OCI-M2 (cell line): ENCODE measurements around the gene PRKACB.
A peak's percentile ranks its signal among the peaks of the same experiment; 100 is the strongest.
"Not testable (repeated sequence)": the region's sequence is repeated elsewhere in the genome, so short reads cannot be mapped to it uniquely, and the experiment has no call there.

Experiments
- DNase-seq: peaks from one replicate; lab custom pipeline; 2025; ENCODE audit not compliant: unreplicated experiment; lab: John Stamatoyannopoulos, UW

PRKACB gene

DNA sequence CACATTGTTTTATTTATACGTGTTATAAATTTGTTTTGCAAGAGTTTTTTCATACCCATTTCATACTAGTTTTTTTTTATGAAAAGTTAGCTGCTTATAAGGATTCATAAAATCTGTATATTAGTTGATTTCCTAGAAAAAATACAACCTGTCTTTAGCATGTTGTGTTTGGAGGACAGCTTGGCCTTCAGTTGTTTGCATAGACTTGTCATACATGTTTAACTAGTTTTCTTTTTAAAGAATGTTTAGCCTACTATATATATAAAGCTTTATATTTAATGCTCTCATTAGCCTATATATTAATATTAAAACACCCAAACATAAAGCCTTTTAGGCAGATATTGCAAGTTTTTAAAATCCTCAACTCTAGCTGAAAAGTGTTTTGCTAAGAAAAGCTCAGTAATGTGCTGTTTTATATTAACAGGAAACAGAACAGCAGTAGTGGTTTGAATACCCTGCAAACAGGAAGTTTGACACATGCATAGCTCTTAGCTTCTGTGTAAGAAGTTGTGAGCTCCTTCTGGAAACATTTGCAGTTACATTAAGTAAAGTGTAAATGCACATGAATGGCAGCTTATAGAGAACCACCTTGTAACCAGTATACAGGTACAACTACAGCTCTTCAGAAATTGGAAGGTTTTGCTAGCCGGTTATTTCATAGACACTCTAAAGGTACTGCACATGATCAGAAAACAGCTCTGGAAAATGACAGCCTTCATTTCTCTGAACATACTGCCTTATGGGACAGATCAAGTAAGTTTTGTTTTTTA is at the start of gene PRKACB:
PRKACB (plus strand) TSS at position 476 of the 770 bp plus-strand sequence; CDS start at position 567, 91 bp downstream.
- no peak for DNase-seq

DNA sequence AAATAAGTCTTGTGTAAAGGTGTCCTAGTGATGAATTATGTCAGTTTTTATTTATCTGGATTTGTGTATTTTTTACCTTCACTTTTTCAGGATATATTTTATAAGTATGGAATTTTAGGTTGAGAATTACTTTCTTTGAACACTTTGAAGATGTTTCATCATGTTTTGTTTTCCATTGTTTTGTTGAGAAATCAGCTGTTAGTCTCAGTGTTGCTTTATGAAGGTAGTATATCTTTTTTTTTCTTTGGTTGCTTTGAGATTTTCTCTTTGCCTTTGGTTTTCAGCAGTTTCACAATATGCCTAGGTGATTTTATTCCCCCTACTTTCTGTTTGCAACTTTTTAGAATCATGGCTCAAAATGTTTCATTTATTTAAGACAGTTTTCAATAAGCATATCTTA is 48.8 kb upstream of the PRKACB start:
- no peak for DNase-seq

DNA sequence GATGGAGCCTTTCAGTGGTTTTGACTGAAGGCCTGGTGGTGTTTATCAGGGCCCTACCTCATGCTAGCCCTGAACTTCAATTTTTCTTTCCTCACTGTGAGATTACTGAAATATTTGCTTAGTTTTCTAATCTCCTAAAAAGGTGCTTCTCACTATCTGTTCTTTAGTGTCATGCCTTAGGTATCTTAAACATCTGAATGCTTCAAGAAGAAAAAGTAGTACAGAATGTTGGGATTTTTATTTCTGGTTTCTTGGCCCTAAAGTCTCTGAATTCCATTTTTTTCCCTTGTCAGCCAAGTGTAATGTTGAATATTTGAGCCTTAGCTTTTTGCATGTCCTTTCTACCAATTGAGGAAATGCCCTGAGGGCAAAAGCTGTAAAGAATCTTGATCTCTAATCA is 47.9 kb upstream of the PRKACB start:
- no peak for DNase-seq

DNA sequence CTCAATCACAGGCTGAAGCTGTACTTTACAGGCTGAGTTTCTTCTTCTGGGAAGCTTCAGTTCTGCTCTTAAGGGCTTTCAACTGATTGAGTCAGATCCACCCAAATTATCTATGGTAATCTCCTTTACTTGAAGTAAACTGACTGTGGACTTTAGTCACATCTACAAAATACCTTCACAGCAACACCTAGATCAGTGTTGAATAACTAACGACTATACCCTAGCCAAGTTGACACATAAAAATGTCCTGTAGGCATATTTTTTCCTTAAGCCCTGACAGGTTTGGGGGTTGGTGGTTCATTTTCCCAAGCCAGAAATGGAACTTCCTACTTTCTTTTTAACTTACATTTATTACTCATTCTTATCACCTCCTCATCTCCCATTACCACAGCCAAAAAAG is 42.9 kb upstream of the PRKACB start:
- no peak for DNase-seq

DNA sequence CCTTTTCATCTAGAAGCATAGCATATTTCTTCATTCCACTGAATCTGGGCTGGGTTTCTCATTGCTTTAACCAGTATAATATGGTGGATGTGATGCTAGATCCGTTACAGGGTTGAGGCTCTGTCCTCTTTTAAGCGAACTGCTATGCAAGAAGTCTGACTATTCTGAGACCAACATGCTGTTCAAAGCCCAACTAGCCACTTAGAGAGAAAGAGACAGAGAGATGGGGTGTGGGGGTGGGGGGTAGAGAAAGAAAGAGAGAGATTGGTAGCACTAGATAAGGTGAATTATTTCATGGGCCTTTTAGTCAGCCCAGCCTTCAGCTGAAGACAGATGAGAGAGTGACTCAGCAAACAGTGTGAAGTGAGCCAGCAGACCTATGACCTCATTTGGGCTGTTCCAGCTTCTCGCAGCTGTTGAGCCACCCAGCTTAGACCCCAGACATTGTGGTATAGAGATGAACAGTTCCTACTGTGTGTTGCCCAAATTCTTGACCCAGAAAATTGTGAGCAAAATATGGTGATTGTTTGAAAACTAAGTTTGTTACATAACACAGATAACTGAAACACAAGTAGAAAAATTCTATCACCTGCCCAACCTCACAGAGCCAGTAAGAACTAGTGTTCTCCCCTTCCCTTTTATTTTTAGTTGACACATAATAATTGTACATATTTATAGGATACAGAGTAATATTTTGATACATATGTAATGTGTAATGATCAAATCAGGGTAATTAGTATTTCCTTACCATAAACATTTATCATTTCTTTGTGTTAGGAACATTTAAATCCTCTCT is 40.7 kb upstream of the PRKACB start:
- peak; percentile 43 for DNase-seq

DNA sequence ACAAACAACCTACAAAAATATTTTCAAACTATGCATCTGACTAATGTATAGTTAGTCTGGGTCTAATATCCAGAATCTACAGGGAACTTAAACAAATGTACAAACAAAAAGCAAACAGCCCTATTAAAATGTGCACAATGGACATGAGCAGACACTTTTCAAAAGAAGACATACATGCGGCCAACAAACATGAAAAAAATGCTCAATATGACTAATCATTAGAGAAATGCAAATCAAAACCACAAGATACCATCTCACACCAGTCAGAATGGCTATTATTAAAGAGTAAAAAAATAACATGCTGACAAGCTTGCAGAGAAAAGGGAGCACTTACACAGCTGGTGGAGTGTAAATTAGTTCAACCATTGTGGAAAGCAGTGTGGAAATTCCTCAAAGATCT is 36.5 kb upstream of the PRKACB start:
- DNase-seq = not testable (repeated sequence)

DNA sequence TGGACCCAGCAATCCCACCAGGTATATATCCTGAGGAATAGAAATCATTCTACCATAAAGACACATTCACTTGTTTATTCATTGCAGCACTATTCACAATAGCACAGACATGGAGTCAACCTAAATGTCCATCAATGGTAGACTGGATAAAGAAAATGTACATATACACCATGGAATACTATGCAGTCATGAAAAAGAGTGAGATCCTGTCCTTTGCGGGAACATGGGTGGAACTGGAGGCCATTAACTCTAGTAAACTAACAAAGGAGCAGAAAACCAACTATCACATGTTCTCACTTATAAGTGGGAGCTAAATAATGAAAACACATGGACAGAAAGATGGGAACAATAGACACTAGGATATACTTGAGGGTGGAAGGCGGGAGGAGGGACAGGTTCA is 36.1 kb upstream of the PRKACB start:
- no peak for DNase-seq

DNA sequence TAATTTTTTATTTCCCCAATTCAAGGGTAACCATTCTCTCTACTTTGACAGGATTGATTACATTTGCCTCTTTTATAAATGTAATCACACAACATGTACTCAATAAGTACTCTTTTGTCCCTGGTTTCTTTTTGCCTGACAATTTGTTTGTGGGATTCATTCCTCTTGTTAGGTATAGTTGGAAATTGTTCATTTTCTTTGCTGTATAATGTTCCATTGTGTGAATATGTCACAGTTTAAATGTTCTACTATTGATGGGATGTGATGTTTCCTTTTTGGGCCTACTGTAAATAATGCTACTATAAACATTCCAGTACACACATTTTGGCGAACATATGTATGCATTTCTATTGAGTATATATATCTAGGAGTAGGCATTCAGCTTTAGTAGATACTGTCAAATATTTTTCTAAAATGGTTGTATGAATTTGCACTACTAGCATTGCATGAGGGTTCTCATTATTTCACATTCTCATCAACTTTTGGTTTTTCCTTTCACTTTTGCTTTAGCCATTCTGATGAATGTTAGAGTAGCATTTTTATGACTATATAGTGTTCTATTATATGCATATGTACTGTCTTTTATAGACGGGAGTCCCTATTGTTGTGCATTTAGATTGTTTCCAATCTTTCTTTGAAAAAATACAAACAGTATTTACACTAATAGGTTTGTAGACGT is 35.0 kb upstream of the PRKACB start:
- DNase-seq = no peak

DNA sequence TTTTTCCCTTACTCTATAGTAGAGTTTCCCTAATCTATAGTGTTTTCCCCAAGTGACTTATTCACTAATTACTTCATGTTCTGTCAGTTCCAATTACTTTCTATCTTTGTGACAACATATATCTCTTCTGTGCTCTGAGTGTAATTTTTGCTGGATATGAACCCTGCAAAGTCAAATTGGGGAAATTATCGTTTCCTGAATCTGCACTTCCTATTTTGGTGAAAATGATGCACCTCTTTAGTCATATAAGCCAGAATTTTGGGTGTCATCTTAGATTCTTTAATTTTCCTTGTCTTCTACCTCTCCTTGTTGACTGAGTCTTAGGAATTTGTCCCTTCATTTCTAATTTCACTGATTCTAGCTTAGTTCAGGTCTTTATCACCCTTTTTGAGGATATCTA is 33.4 kb upstream of the PRKACB start:
- DNase-seq = no peak

DNA sequence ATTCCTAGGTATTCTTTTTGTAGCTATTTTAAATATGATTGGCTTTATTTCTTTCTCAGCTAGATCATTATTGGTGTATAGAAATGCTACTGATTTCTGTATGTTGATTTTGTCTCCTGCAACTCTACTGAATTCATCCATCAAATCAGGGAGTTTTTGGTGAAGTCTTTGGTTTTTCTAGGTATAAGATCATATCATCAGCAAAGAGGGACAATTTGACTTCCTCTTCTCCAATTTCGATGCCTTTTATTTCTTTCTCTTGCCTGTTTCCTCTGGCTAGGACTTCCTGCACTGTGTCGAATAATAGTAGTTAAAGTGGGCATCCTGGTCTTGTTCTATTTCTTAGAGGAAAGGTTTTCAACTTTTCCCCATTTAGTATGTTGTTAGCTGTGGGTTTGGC is 27.5 kb upstream of the PRKACB start:
- no peak for DNase-seq

DNA sequence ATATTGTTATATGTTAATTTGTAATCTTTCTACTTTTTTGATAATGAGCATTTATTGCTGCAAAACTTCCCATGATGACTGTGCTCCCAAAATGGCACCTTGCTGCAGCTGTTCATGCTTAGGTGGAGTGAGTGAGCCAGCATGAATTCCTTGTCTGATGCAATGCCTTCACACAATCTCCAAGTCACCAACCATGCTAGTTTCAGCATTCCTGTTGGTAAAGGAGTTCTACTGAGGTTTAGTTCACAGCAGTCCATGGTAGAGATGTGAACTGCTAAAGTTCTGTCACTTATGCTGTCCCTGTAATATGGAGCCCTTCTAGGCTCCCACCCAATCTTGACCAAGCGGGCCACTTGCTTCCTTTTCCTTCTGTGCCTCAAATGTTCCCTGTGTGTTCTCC is 26.2 kb upstream of the PRKACB start:
- DNase-seq = no peak

DNA sequence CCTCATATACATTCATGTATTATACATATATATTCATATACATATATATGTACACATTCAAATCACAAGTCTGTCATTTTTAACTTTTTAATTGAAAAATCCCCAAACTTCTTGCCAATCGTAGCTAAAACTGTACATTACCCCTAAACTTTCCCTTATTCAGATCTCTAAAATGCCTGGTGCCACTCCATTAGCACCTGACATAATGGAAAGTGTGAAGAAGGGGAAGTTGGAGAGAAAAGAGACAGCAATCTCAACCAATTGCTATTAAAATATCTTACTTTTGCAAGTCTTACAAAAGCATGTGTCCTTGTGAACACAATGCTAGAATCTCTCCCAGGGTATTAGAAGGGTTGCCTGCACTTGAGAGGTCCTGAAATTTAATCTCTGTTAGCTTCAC is 22.7 kb upstream of the PRKACB start:
- no peak for DNase-seq

DNA sequence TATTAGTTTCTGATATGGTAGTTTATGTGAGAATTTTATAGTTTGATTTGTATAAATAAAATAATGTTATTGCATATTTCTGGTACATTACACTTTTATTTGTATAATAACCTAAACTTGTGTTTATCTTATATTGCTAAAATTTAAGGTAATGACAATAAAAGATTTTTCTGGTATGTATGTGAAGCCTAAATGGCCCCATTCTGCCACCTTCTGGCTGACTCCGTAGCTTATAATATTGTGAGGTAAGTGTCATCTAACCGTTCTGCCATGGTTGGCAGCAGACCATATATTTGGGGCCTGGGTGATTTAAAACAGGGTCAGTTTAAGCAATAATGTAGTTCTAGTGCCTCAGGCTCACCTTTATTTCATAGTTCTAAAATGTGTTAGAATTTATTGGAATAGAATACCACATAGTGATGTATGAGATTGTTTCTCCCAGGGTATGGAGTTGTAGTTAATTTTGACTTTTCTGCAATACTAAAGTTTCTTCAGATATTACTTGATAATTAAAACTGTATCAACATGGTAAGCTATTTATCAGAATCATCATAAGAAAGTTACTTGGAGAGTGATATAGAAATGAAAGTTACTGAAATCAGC is 21.2 kb upstream of the PRKACB start:
- DNase-seq = no peak

DNA sequence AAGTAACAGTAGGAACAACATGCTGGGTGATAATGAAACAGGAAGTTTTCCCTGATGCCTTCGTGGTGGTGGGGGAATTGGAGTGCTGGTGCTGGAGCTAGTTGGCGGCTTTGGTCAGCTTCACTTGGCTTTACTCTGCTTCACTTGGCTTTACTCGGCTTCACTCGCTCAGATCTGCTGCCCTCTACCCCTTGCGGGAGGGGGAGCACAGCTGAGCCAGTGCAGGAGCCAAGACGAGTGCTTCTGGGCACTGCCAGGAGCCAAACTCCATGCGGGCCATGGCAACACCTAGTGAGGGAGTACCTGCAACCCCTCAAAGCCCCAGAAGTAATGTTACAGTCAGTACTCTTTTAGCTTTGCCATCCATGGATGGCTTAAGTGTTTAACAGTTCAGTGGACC is 10.6 kb upstream of the PRKACB start:
- DNase-seq = no peak

DNA sequence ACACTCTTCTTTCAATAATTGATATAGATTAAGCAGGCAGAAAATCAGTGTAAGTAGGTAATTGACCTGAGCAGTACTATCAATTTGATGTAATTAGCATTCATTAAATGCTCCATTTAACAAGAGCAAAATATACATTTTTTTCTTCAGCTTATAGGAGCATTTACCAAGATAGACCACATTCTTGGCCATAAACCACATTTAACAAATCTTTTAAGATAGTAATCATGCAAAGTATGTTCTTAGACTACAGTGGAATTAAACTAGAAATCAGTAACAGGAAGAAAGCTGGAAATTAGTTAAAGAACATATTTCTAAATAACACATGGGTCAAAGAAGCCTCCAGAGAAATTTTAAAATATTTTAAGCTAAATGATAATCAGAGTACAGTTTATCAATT is 8.7 kb upstream of the PRKACB start:
- no peak for DNase-seq

DNA sequence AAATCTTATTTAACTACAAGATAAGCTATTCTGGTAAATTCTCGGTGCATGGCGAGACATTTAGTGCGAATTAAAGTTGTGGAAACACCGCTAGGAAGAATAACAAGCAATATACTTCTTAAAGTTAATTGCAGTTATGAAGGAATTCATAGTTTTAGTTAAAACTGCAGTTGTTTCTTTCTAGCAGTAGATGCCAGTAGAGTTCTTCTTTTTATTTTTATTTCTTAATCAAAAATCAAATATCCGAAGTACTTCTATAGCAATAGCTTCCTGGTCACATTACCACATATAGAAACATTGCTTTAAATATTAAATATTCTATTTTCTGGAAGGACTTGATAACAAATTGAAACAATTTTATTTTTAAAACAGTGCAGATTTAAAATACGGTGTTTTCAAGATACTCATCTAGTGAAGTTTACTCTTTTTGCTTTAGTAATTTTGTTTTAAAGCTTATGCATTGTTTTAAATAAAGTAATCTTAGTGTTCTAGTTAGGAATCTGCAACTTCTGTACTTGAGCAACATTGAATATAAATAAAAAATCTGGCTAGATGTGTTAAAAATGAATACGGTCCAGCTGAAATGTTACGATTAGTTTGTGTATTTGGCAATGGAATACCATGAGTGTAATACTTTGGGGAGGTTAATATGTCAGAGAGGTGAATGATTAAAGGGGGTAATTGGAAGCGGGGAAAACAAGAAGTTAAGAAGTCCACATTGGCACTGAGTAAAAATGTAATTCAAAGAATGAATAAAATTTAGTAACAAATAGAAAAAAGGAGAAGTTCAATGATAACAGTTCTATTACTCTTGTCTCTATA is 2.7 kb upstream of the PRKACB start:
- DNase-seq = no peak

DNA sequence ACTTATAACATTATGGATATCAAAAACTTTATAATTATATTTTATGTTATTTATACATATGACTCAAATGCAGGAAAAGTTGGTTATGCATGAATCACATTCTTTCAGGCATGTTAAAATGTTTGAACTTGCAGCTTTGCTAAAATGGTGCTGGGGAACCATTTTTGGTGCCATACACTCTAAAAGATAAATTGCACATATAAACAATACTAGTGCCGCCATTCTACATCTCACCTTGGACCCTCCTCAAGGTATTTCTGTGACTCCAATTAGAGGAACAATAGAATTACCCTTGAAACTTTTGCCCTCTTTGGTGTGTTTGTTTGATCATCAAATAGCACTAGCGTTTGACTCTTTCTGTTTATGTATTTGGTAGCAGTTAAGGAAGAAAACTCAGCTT is 997 bp downstream of the PRKACB start:
- DNase-seq = no peak

DNA sequence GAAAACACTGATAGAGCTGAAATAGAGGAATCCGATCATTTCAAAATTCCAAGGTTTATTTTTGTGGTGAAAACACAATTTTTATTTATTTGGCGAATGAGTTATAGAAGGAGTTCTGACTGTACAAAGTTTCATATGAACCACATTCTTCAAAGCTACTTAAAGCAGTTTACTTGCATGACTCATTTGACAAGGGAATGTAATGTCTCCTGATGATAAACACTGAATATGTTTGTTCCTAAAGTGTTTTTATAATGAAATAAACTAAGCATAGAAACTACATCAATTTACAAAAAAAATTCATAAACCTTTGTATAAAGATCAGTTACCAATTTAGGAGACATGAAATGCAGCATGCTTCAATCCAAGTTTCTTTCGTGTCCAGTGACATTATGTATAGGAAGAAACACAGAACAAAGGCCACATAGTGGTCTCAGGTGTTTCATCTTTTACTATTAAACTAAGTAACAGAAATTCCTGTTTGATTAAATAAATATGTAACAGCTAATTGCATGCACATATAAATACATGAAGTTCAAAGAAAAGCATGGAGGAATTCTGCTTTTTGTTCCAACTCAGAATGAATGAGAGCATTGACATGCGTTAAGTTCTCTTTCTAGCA is 2.5 kb downstream of the PRKACB start:
- no peak for DNase-seq

DNA sequence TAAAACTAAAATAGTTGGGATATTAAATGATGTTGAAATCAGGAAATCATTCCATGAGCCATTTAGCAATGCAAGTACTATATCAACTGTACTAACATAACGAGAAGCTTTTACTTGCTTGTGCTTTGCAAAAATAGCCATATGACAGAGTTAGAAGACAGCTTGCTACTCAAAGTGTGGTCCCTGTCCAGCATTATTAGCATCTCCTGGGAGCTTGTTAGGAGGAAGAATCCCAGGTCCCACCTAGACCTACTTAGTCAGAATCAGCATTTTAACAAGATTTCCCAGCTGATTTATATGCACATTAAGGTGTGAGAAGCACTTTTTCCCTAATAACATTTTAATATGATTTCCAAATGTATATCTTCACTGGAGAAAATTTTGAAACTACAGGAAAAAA is 4.7 kb downstream of the PRKACB start:
- no peak for DNase-seq

DNA sequence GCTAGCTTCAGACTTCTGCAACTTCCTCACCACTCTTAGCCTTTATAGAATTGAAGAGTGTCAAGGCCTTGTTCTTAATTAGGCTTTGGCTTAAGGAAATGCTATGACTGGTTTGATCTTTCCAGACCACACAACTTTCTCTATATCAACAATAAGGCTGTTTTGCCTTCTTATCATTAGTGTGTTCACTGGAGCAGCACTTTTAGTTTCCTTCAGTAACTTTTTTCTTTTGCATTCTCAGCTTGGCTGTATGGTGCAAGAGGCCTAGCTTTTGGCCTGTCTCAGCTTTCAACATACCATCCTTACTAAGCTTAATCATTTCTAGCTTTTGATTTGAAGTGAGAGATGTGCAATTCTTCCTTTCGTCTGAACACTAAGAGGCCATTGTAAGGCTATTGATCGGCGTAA is 8.6 kb downstream of the PRKACB start:
- DNase-seq = no peak
